Iris pigment epithelial cell (primary cell): ENCODE data around the gene PHYHIPL.

ENCODE experiments used
- DNase-seq: peaks from one replicate; pipeline ENCODE4 v3.0.0-alpha.2; 2011; ENCODE audit warnings: low read depth

The PHYHIPL gene

GRCh38 chr10:59176241-59177030 is at the start of gene PHYHIPL:
TSS of gene PHYHIPL (plus strand) at chr10:59176643. CDS start at chr10:59176854, 211 bp downstream.
- DNase-seq = no peak

GRCh38 chr10:59126991-59127390 is 49.5 kb upstream of the PHYHIPL start:
- DNase-seq = no peak

- no peak for DNase-seq
Measured at GRCh38 chr10:59127991-59128390, 48.5 kb upstream of the PHYHIPL start.

GRCh38 chr10:59129867-59130266 is 46.6 kb upstream of the PHYHIPL start:
- DNase-seq = no peak

GRCh38 chr10:59131666-59132065 is 44.8 kb upstream of the PHYHIPL start:
- no peak for DNase-seq

- DNase-seq = no peak
Measured at GRCh38 chr10:59133841-59134593, 42.4 kb upstream of the PHYHIPL start.

- no peak for DNase-seq
Measured at GRCh38 chr10:59134785-59135184, 41.7 kb upstream of the PHYHIPL start.

- no peak for DNase-seq
Measured at GRCh38 chr10:59135275-59135674, 41.2 kb upstream of the PHYHIPL start.

- DNase-seq = no peak
Measured at GRCh38 chr10:59138052-59138451, 38.4 kb upstream of the PHYHIPL start.

GRCh38 chr10:59143544-59143943 is 32.9 kb upstream of the PHYHIPL start:
- no peak for DNase-seq

- DNase-seq = no peak
Measured at GRCh38 chr10:59148701-59149100, 27.7 kb upstream of the PHYHIPL start.

- no peak for DNase-seq
Measured at GRCh38 chr10:59155556-59155955, 20.9 kb upstream of the PHYHIPL start.

GRCh38 chr10:59167512-59167911 is 8.9 kb upstream of the PHYHIPL start:
- DNase-seq = no peak

- DNase-seq = no peak
Measured at GRCh38 chr10:59172567-59172966, 3.9 kb upstream of the PHYHIPL start.

GRCh38 chr10:59173414-59173813 is 3.0 kb upstream of the PHYHIPL start:
- DNase-seq = no peak

- no peak for DNase-seq
Measured at GRCh38 chr10:59175538-59176240, 754 bp upstream of the PHYHIPL start.

- DNase-seq = peak; percentile 84
Measured at GRCh38 chr10:59177031-59177797, 771 bp downstream of the PHYHIPL start.

- DNase-seq = no peak
Measured at GRCh38 chr10:59177836-59178235, 1.4 kb downstream of the PHYHIPL start.

GRCh38 chr10:59179068-59179467 is 2.6 kb downstream of the PHYHIPL start:
- DNase-seq = no peak

- no peak for DNase-seq
Measured at GRCh38 chr10:59180689-59181270, 4.3 kb downstream of the PHYHIPL start.

- DNase-seq = peak; percentile 66
Measured at GRCh38 chr10:59181668-59182067, 5.2 kb downstream of the PHYHIPL start.

GRCh38 chr10:59190332-59190731 is 13.9 kb downstream of the PHYHIPL start:
- no peak for DNase-seq
